ENCODE data around the gene ZBTB21.

Gene ZBTB21

GRCh38 chr21:41948901-41949300 is 61.3 kb downstream of the ZBTB21 start:
- no peak for DNase-seq

GRCh38 chr21:41948078-41948895 is 61.9 kb downstream of the ZBTB21 start:
- DNase-seq: peak; percentile 61

GRCh38 chr21:41945982-41946381 is 64.2 kb downstream of the ZBTB21 start:
- DNase-seq: no peak

- DNase-seq: no peak
Observed at GRCh38 chr21:41943851-41944250, 66.3 kb downstream of the ZBTB21 start.

GRCh38 chr21:41942457-41942856 is 67.7 kb downstream of the ZBTB21 start:
- no peak for DNase-seq

GRCh38 chr21:41941941-41942340 is 68.2 kb downstream of the ZBTB21 start:
- no peak for DNase-seq

- DNase-seq: no peak
Observed at GRCh38 chr21:41940431-41940830, 69.7 kb downstream of the ZBTB21 start.

- DNase-seq: no peak
Observed at GRCh38 chr21:41939391-41939790, 70.8 kb downstream of the ZBTB21 start.

Measured in EL (cell line).